Activated CD8-positive, alpha-beta T cell treated with anti-CD3 and anti-CD28 coated beads for 36 hours (primary cell): ENCODE measurements around the gene UAP1. TPM values are rescaled to one million over a fixed set of nuclear protein-coding genes. Genes with fewer than 3 reads are reported as not detected.

Experiments used
- ATAC-seq: fragments of 200-7000 bp; cut with Tn5 transposase; one replicate; pipeline ENCODE4 v1.10.0; 2021; ENCODE audit warnings: mild to moderate bottlenecking, moderate library complexity
- CTCF ChIA-PET: fragments of 350-600 bp; sonication (Branson Sonifier 250); formaldehyde crosslinking; loops from one replicate; lab custom pipeline; 2021; ENCODE audit warnings: antibody characterized with exemption; lab: Charles Lee
- POLR2A ChIA-PET: fragments of 350-600 bp; sonication (Branson Sonifier 250); formaldehyde crosslinking; loops from one replicate; lab custom pipeline; 2021; ENCODE audit warnings: antibody characterized with exemption; lab: Charles Lee
- DNase-seq: peaks from one replicate; pipeline ENCODE4 v3.0.0-alpha.2; 2020
- H3K27ac Mint-ChIP-seq: one replicate; pipeline ENCODE4 v1.8.0; 2021; ENCODE audit warnings: mild to moderate bottlenecking, mixed read lengths
- H3K27me3 Mint-ChIP-seq: one replicate; pipeline ENCODE4 v1.8.0; 2021; ENCODE audit warnings: mixed read lengths
- H3K36me3 Mint-ChIP-seq: one replicate; pipeline ENCODE4 v1.8.0; 2021; ENCODE audit warnings: low read depth, mixed read lengths
- H3K4me1 Mint-ChIP-seq: one replicate; pipeline ENCODE4 v1.8.0; 2021; ENCODE audit warnings: low read depth, mixed read lengths
- H3K4me3 Mint-ChIP-seq: one replicate; pipeline ENCODE4 v1.8.0; 2021; ENCODE audit warnings: mild to moderate bottlenecking, moderate library complexity, mixed read lengths
- H3K9me3 Mint-ChIP-seq: one replicate; pipeline ENCODE4 v1.8.0; 2021; ENCODE audit warnings: mixed read lengths
- CTCF ChIP-seq: fragments of 200-600 bp; IDR thresholded peaks from one replicate; pipeline ENCODE4 v1.8.0; 2022; ENCODE audit warnings: antibody characterized with exemption, mild to moderate bottlenecking
- intact Hi-C: fragments of 100-400 bp; cut with micrococcal nuclease; formaldehyde crosslinking; loops from one replicate; pipeline ENCODE4 v1.10.0; 2022
- total RNA-seq, 2 experiments: library from RNA; stranded (reverse); gene quantifications; one replicate each; pipeline ENCODE4 v1.2.3, GENCODE V29; 2021

Gene UAP1
- total RNA-seq, 2 experiments from 2014 or later: 37.9 to 40.6 TPM

- ChIA-PET POLR2A (no interaction called here), CTCF (interaction anchor here (1.1 kb wide), 1 partner anchor 26 kb away, joined by 3 read pairs; no protein-coding TSS in a partner anchor)
- TF ChIP-seq CTCF: no peak
- no peaks in the 10 kb centered on the region for H3K9me3 Mint-ChIP-seq
- no peaks in the 10 kb centered on the region for H3K27me3 Mint-ChIP-seq
- ATAC-seq (no peak), DNase-seq (no peak)
- no peak overlapping the region for H3K4me3 Mint-ChIP-seq
- H3K27ac Mint-ChIP-seq: no peak overlapping the region
- intact Hi-C loops: no loop called here
- H3K36me3 Mint-ChIP-seq: peaks cover 25% of the 10 kb centered on the region
- H3K4me1 Mint-ChIP-seq: no peaks in the 10 kb centered on the region
These were observed 25.8 kb downstream of the UAP1 start for GRCh38 chr1:162587347-162587746.

- Mint-ChIP-seq H3K27me3 (no peaks in the 10 kb centered on the region), H3K9me3 (no peaks in the 10 kb centered on the region), H3K4me1 (no peaks in the 10 kb centered on the region), H3K36me3 (peaks cover 29% of the 10 kb centered on the region), H3K4me3 (no peak overlapping the region), H3K27ac (no peak overlapping the region)
- ATAC-seq (no peak), DNase-seq (no peak)
- intact Hi-C loops: no loop called here
- ChIA-PET POLR2A (no interaction called here), CTCF (interaction anchor here (0.7 to 1.1 kb wide), 2 partner anchors 16 to 25 kb away, joined by 3 read pairs; no protein-coding TSS in a partner anchor)
- no peak for TF ChIP-seq CTCF
These were observed 26.3 kb downstream of the UAP1 start for GRCh38 chr1:162587761-162588260.

- Mint-ChIP-seq H3K27ac (no peak overlapping the region), H3K9me3 (no peaks in the 10 kb centered on the region), H3K4me1 (no peaks in the 10 kb centered on the region), H3K4me3 (no peak overlapping the region), H3K27me3 (no peaks in the 10 kb centered on the region), H3K36me3 (peaks cover 37% of the 10 kb centered on the region)
- CTCF ChIA-PET: no interaction called here
- ATAC-seq: no peak
- intact Hi-C loops: no loop called here
- TF ChIP-seq CTCF: no peak
- no peak for DNase-seq
- POLR2A ChIA-PET: no interaction called here
These were observed 28.6 kb downstream of the UAP1 start for GRCh38 chr1:162590101-162590500.

- Mint-ChIP-seq H3K4me3 (no peak overlapping the region), H3K27me3 (no peaks in the 10 kb centered on the region), H3K9me3 (no peaks in the 10 kb centered on the region), H3K36me3 (peaks cover 41% of the 10 kb centered on the region), H3K4me1 (no peaks in the 10 kb centered on the region), H3K27ac (no peak overlapping the region)
- POLR2A ChIA-PET: no interaction called here
- no peak for TF ChIP-seq CTCF
- CTCF ChIA-PET: no interaction called here
- intact Hi-C loops: no loop called here
- ATAC-seq: no peak
- no peak for DNase-seq
These were observed 29.2 kb downstream of the UAP1 start for GRCh38 chr1:162590686-162591085.

- Mint-ChIP-seq H3K4me3 (no peak overlapping the region), H3K27me3 (no peaks in the 10 kb centered on the region), H3K36me3 (peaks cover 40% of the 10 kb centered on the region), H3K4me1 (no peaks in the 10 kb centered on the region), H3K27ac (no peak overlapping the region), H3K9me3 (no peaks in the 10 kb centered on the region)
- CTCF ChIA-PET: no interaction called here
- POLR2A ChIA-PET: no interaction called here
- no peak for TF ChIP-seq CTCF
- ATAC-seq (no peak), DNase-seq (no peak)
- intact Hi-C loops: no loop called here
These were observed 35.1 kb downstream of the UAP1 start for GRCh38 chr1:162596514-162597170.
